Transverse colon (tissue), 4 donors: ENCODE measurements around the gene INAVA.

ENCODE experiments used
- POLR2A ChIP-seq: fragments of 450-650 bp; IDR thresholded peaks from one replicate; pipeline ENCODE4 v1.6.1; 2016; ENCODE audit warnings: antibody characterized with exemption, mild to moderate bottlenecking, moderate library complexity
- POLR2AphosphoS5 ChIP-seq, 3 donors: sonication (generic); formaldehyde crosslinking; IDR thresholded peaks; one replicate each; pipeline ENCODE4 v1.6.1; 2016; ENCODE audit warnings: antibody characterized with exemption in 3 of 3
- TF ChIP-seq, protein P1 (sequence below), 5 experiments: fragments of 200-600 bp in 3 of 5; fragments of 450-650 bp in 2 of 5; sonication (generic) in 3 of 5; IDR thresholded peaks; 1 replicate in 2 of 5; 2 replicates in 3 of 5; pipeline ENCODE4 v1.5.1; 2016 to 2017; ENCODE audit warnings: antibody characterized with exemption in 5 of 5, inconsistent platforms in 3 of 5, mild to moderate bottlenecking in 2 of 5, moderate library complexity in 1 of 5

- TF ChIP-seq, protein P1, sequence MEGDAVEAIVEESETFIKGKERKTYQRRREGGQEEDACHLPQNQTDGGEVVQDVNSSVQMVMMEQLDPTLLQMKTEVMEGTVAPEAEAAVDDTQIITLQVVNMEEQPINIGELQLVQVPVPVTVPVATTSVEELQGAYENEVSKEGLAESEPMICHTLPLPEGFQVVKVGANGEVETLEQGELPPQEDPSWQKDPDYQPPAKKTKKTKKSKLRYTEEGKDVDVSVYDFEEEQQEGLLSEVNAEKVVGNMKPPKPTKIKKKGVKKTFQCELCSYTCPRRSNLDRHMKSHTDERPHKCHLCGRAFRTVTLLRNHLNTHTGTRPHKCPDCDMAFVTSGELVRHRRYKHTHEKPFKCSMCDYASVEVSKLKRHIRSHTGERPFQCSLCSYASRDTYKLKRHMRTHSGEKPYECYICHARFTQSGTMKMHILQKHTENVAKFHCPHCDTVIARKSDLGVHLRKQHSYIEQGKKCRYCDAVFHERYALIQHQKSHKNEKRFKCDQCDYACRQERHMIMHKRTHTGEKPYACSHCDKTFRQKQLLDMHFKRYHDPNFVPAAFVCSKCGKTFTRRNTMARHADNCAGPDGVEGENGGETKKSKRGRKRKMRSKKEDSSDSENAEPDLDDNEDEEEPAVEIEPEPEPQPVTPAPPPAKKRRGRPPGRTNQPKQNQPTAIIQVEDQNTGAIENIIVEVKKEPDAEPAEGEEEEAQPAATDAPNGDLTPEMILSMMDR (IDR thresholded peaks at IDR 0.05) = no peak
- TF ChIP-seq POLR2A (no peak), POLR2AphosphoS5 (IDR thresholded peaks at IDR 0.05) (no peak)
These were observed 65.7 kb downstream of the INAVA start for GRCh38 chr1:200960236-200960947.
